ENCODE data around the gene SMIM20. TPM values are rescaled to one million over a fixed set of nuclear protein-coding genes. Genes with fewer than 3 reads are reported as not detected.

The SMIM20 gene
- total RNA-seq, 2 donors from 2014 or later, result 0.99 to 21.5 TPM

GRCh38 chr4:25966171-25966570 lies 52.2 kb downstream of the SMIM20 start:
- Histone ChIP-seq H3K4me3 (no peak overlapping the region), H3K9me3 (no peaks in the 10 kb centered on the region), H3K27me3 (no peaks in the 10 kb centered on the region), H3K27ac (no peak overlapping the region), H3K4me1 (peaks cover 11% of the 10 kb centered on the region), H3K36me3 (replicated peaks in 1 of 2; ENCODE audit: insufficient read depth in 1 of 2, low read depth in 2 of 2) (no peaks in the 10 kb centered on the region)
- intact Hi-C loops (cut with DNase I), result no loop called here
- TF ChIP-seq POLR2A (IDR thresholded peaks at IDR 0.05), result no peak
- TF ChIP-seq, protein P1, sequence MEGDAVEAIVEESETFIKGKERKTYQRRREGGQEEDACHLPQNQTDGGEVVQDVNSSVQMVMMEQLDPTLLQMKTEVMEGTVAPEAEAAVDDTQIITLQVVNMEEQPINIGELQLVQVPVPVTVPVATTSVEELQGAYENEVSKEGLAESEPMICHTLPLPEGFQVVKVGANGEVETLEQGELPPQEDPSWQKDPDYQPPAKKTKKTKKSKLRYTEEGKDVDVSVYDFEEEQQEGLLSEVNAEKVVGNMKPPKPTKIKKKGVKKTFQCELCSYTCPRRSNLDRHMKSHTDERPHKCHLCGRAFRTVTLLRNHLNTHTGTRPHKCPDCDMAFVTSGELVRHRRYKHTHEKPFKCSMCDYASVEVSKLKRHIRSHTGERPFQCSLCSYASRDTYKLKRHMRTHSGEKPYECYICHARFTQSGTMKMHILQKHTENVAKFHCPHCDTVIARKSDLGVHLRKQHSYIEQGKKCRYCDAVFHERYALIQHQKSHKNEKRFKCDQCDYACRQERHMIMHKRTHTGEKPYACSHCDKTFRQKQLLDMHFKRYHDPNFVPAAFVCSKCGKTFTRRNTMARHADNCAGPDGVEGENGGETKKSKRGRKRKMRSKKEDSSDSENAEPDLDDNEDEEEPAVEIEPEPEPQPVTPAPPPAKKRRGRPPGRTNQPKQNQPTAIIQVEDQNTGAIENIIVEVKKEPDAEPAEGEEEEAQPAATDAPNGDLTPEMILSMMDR (IDR thresholded peaks at IDR 0.05), result no peak
- 84% methylated on average over 3 of the region's 3 CpGs for WGBS, 2 donors
- no peak for DNase-seq
- ATAC-seq, result no peak

DNA sequence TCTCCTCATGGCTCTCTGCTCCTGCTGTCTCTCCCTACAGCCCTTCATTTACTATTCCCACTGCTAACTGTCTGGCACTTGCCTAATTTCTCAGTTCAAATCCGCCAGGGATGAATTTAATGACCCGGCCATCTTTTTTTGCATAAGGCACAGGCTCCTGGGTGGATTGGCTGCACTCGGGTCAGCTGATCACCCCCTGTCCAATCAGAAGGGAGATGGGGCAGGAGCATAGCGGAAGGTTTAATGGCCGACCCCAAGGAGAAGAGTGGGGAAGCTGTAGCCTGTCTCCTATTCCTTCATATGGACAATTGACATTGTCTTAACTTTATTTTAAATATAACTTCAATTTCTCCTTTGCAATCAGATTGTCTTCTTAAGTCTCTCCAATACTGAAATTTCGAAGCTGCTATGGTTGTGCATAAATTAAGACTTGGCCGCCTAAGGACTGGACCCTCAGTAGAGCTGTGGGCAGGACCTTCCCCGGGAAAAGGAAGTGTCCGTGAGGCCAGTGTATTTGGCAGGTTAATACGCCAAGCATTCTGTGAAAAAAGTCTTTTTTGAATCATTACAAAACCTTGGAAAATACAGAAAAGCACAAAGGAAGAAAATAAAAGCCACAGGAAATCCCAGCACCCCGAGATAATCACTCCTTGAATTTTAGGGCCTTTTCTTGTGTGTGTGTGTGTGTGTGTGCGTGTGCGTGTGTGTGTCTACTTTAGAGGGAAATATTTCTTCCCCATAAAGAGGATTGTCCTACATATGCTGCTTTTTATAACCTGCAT lies 55.5 kb downstream of the SMIM20 start:
- H3K9me3 ChIP-seq, result no peaks in the 10 kb centered on the region
- H3K36me3 ChIP-seq (replicated peaks in 1 of 2; ENCODE audit: insufficient read depth in 1 of 2, low read depth in 2 of 2), result no peaks in the 10 kb centered on the region
- H3K4me3 ChIP-seq, result no peak overlapping the region
- peak overlapping the region; percentile 18 to 83 (median 66) for H3K27ac ChIP-seq
- H3K27me3 ChIP-seq, result no peaks in the 10 kb centered on the region
- H3K4me1 ChIP-seq, result peaks cover 14% of the 10 kb centered on the region
- intact Hi-C loops (cut with DNase I), result no loop called here
- ATAC-seq (no peak), DNase-seq (no peak)
- WGBS, 2 donors, result 68 to 79% methylated on average over 13 of the region's 13 CpGs
- TF ChIP-seq, protein P1 (IDR thresholded peaks at IDR 0.05), result no peak
- no peak for TF ChIP-seq POLR2A (IDR thresholded peaks at IDR 0.05)

GRCh38 chr4:25970226-25970675 lies 56.2 kb downstream of the SMIM20 start:
- TF ChIP-seq, protein P1 (IDR thresholded peaks at IDR 0.05), result no peak
- peak in 1 of 3 donors; percentile 34 for TF ChIP-seq POLR2A (IDR thresholded peaks at IDR 0.05)
- ATAC-seq, result peak; percentile 74
- H3K4me3 ChIP-seq, result no peak overlapping the region
- peak overlapping the region; percentile 18 to 83 (median 66) for H3K27ac ChIP-seq
- intact Hi-C loops (cut with DNase I), result no loop called here
- no peaks in the 10 kb centered on the region for H3K27me3 ChIP-seq
- 32 to 52% methylated on average over 6 to 13 of the region's 13 CpGs for WGBS, 2 donors
- peak; percentile 19 to 45 (median 35) for DNase-seq
- no peaks in the 10 kb centered on the region for H3K9me3 ChIP-seq
- H3K4me1 ChIP-seq, result peaks cover 14% of the 10 kb centered on the region
- no peaks in the 10 kb centered on the region for H3K36me3 ChIP-seq (replicated peaks in 1 of 2; ENCODE audit: insufficient read depth in 1 of 2, low read depth in 2 of 2)

GRCh38 chr4:25970691-25971432 lies 56.8 kb downstream of the SMIM20 start:
- H3K27ac ChIP-seq, result peak overlapping the region; percentile 18 to 83 (median 66)
- H3K36me3 ChIP-seq (replicated peaks in 1 of 2; ENCODE audit: insufficient read depth in 1 of 2, low read depth in 2 of 2), result no peaks in the 10 kb centered on the region
- intact Hi-C loops (cut with DNase I), result no loop called here
- 27 to 63% methylated on average over 1 to 6 of the region's 6 CpGs for WGBS, 2 donors
- no peak overlapping the region for H3K4me3 ChIP-seq
- H3K9me3 ChIP-seq, result no peaks in the 10 kb centered on the region
- H3K27me3 ChIP-seq, result no peaks in the 10 kb centered on the region
- ATAC-seq (peak; percentile 79), DNase-seq (peak; percentile 28 to 68 (median 36))
- H3K4me1 ChIP-seq, result peaks cover 14% of the 10 kb centered on the region
- TF ChIP-seq, protein P1 (IDR thresholded peaks at IDR 0.05), result no peak
- TF ChIP-seq POLR2A (IDR thresholded peaks at IDR 0.05), result peak in 2 of 3 donors; percentile 7 to 12

Measured in body of pancreas (tissue), 4 donors.